Measurements from ENCODE around the gene HSPB8. TPM values are rescaled to one million over a fixed set of nuclear protein-coding genes. Genes with fewer than 3 reads are reported as not detected.

The HSPB8 gene
- total RNA-seq, 1 donor from 2014 or later, result 54.6 TPM

- H3K4me1 Mint-ChIP-seq (ENCODE audit: low read depth, unreplicated experiment), result peaks cover 23% of the 10 kb centered on the region
- H3K36me3 Mint-ChIP-seq (ENCODE audit: low read depth, unreplicated experiment), result no peaks in the 10 kb centered on the region
- H3K4me3 Mint-ChIP-seq (ENCODE audit: unreplicated experiment), result peak overlapping the region; percentile 51
- peaks cover 15% of the 10 kb centered on the region for H3K79me2 ChIP-seq (ENCODE audit: insufficient read depth, low read length)
- H3K27me3 ChIP-seq (ENCODE audit: insufficient read depth, low read length), result no peaks in the 10 kb centered on the region
- H2AFZ ChIP-seq (ENCODE audit: low read depth, low read length), result peak overlapping the region; percentile 69
- no peaks in the 10 kb centered on the region for H3K36me3 ChIP-seq (ENCODE audit: insufficient read depth, low read length)
- peaks cover 40% of the 10 kb centered on the region for H3K4me1 ChIP-seq (ENCODE audit: insufficient read depth, low read length)
- peak overlapping the region; percentile 50 for H3K4me3 ChIP-seq (ENCODE audit: insufficient read depth, low read depth, low read length)
- no peaks in the 10 kb centered on the region for H3K9me3 ChIP-seq (ENCODE audit: insufficient read depth, low read depth, low read length)
- DNase-seq (ENCODE audit: low read depth) (peak; percentile 94), FAIRE-seq (peak; percentile 54)
- peak overlapping the region; percentile 89 for H3K4me2 ChIP-seq (ENCODE audit: low read length)
- H4K20me1 ChIP-seq (ENCODE audit: insufficient read depth, low read length), result no peaks in the 10 kb centered on the region
- no peaks in the 10 kb centered on the region for H3K9me3 Mint-ChIP-seq (ENCODE audit: unreplicated experiment)
- H3K27ac ChIP-seq (ENCODE audit: low read depth, low read length), result peak overlapping the region; percentile 87
- H3K9ac ChIP-seq (ENCODE audit: low read length), result peak overlapping the region; percentile 87
- peaks cover 5% of the 10 kb centered on the region for H3K27me3 Mint-ChIP-seq (ENCODE audit: low read depth, unreplicated experiment)
- H3K27ac Mint-ChIP-seq (ENCODE audit: unreplicated experiment), result peak overlapping the region; percentile 95
- TF ChIP-seq CTCF (IDR thresholded peaks at IDR 0.05; ENCODE audit: insufficient read depth, low read depth, low read length) (no peak), EZH2 (IDR thresholded peaks at IDR 0.05; ENCODE audit: insufficient read depth, low read length) (no peak)
Observed at GRCh38 chr12:119176267-119177055, 2.3 kb upstream of the HSPB8 start.

GRCh38 chr12:119177056-119177325 is 1.7 kb upstream of the HSPB8 start:
- no peak for DNase-seq (ENCODE audit: low read depth)
- Histone ChIP-seq H3K9ac (ENCODE audit: low read length) (peak overlapping the region; percentile 87), H3K36me3 (ENCODE audit: insufficient read depth, low read length) (no peaks in the 10 kb centered on the region), H3K79me2 (ENCODE audit: insufficient read depth, low read length) (peaks cover 20% of the 10 kb centered on the region), H3K4me2 (ENCODE audit: low read length) (peak overlapping the region; percentile 89), H4K20me1 (ENCODE audit: insufficient read depth, low read length) (no peaks in the 10 kb centered on the region), H2AFZ (ENCODE audit: low read depth, low read length) (peak overlapping the region; percentile 30), H3K27ac (ENCODE audit: low read depth, low read length) (peak overlapping the region; percentile 87), H3K9me3 (ENCODE audit: insufficient read depth, low read depth, low read length) (no peaks in the 10 kb centered on the region), H3K4me3 (ENCODE audit: insufficient read depth, low read depth, low read length) (no peak overlapping the region), H3K4me1 (ENCODE audit: insufficient read depth, low read length) (peaks cover 44% of the 10 kb centered on the region), H3K27me3 (ENCODE audit: insufficient read depth, low read length) (no peaks in the 10 kb centered on the region)
- no peak for FAIRE-seq
- peaks cover 5% of the 10 kb centered on the region for H3K27me3 Mint-ChIP-seq (ENCODE audit: low read depth, unreplicated experiment)
- no peak overlapping the region for H3K4me3 Mint-ChIP-seq (ENCODE audit: unreplicated experiment)
- H3K27ac Mint-ChIP-seq (ENCODE audit: unreplicated experiment), result peak overlapping the region; percentile 95
- no peaks in the 10 kb centered on the region for H3K36me3 Mint-ChIP-seq (ENCODE audit: low read depth, unreplicated experiment)
- no peaks in the 10 kb centered on the region for H3K9me3 Mint-ChIP-seq (ENCODE audit: unreplicated experiment)
- TF ChIP-seq CTCF (IDR thresholded peaks at IDR 0.05; ENCODE audit: insufficient read depth, low read depth, low read length), result no peak
- no peak for TF ChIP-seq EZH2 (IDR thresholded peaks at IDR 0.05; ENCODE audit: insufficient read depth, low read length)
- peaks cover 29% of the 10 kb centered on the region for H3K4me1 Mint-ChIP-seq (ENCODE audit: low read depth, unreplicated experiment)

DNA sequence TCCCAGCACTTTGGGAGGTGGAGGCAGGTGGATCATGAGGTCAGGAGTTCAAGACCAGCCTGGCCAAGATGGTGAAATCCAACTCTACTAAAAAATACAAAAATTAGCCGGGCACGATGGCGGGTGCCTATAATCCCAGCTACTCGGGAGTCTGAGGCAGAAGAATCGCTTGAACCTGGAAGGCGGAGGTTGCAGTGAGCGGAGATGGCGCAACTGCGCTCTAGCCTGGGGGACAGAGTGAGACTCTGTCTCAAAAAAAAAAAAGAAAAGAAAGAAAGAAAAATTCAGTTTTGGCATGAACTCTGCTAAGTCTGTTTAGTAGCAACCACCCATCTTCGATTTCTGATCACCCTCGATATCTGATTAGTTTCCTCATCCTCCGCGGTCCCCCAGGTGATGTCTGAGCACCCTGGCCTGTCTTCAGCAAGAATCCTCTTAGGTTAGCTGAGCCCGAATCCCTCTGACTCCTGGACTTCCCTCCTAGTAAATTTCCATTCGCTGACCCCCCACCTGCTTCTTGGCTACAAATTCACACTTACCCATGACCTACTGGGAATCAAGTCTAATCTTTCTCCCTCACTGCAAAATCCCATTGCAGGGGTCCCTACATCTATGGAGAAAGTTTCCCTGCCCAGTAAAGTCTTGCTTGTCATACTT is 879 bp upstream of the HSPB8 start:
- Mint-ChIP-seq H3K4me3 (ENCODE audit: unreplicated experiment) (no peak overlapping the region), H3K27ac (ENCODE audit: unreplicated experiment) (no peak overlapping the region), H3K27me3 (ENCODE audit: low read depth, unreplicated experiment) (no peaks in the 10 kb centered on the region), H3K4me1 (ENCODE audit: low read depth, unreplicated experiment) (peaks cover 33% of the 10 kb centered on the region), H3K9me3 (ENCODE audit: unreplicated experiment) (no peaks in the 10 kb centered on the region), H3K36me3 (ENCODE audit: low read depth, unreplicated experiment) (peaks cover 1% of the 10 kb centered on the region)
- Histone ChIP-seq H3K36me3 (ENCODE audit: insufficient read depth, low read length) (no peaks in the 10 kb centered on the region), H3K9me3 (ENCODE audit: insufficient read depth, low read depth, low read length) (no peaks in the 10 kb centered on the region), H2AFZ (ENCODE audit: low read depth, low read length) (no peak overlapping the region), H3K4me2 (ENCODE audit: low read length) (no peak overlapping the region), H3K79me2 (ENCODE audit: insufficient read depth, low read length) (peaks cover 28% of the 10 kb centered on the region), H3K4me1 (ENCODE audit: insufficient read depth, low read length) (peaks cover 44% of the 10 kb centered on the region), H3K9ac (ENCODE audit: low read length) (peak overlapping the region; percentile 92), H3K27me3 (ENCODE audit: insufficient read depth, low read length) (no peaks in the 10 kb centered on the region), H3K4me3 (ENCODE audit: insufficient read depth, low read depth, low read length) (no peak overlapping the region), H4K20me1 (ENCODE audit: insufficient read depth, low read length) (no peaks in the 10 kb centered on the region), H3K27ac (ENCODE audit: low read depth, low read length) (peak overlapping the region; percentile 90)
- FAIRE-seq (no peak), DNase-seq (ENCODE audit: low read depth) (no peak)
- TF ChIP-seq EZH2 (IDR thresholded peaks at IDR 0.05; ENCODE audit: insufficient read depth, low read length), result no peak
- TF ChIP-seq CTCF (IDR thresholded peaks at IDR 0.05; ENCODE audit: insufficient read depth, low read depth, low read length), result no peak
